Stimulated activated CD8-positive, alpha-beta memory T cell treated with anti-CD3 and anti-CD28 coated beads, Interleukin-7, amount 100 ng/mL, for 4 hours (primary cell): Measurements from ENCODE around the gene HDAC7.

ENCODE experiments used
- DNase-seq, 2 donors: peaks; one replicate each; pipeline ENCODE4 v3.0.0-alpha.2; 2020; ENCODE audit warnings: low read depth in 2 of 2

Gene HDAC7

GRCh38 chr12:47819896-47820630 lies at the start of gene HDAC7:
Gene HDAC7 (minus strand): TSS chr12:47819903. CDS start chr12:47819785, 118 bp downstream.
- peak in 1 of 2 donors; percentile 71 for DNase-seq

- no peak for DNase-seq
These were observed 48.9 kb upstream of the HDAC7 start for GRCh38 chr12:47868552-47869031.

- DNase-seq, result no peak
These were observed 48.3 kb upstream of the HDAC7 start for GRCh38 chr12:47868041-47868440.

- no peak for DNase-seq
These were observed 47.8 kb upstream of the HDAC7 start for GRCh38 chr12:47867495-47867941.

GRCh38 chr12:47864646-47865235 lies 45.0 kb upstream of the HDAC7 start:
- no peak for DNase-seq

- no peak for DNase-seq
These were observed 44.3 kb upstream of the HDAC7 start for GRCh38 chr12:47863985-47864384.

GRCh38 chr12:47863467-47863866 lies 43.8 kb upstream of the HDAC7 start:
- no peak for DNase-seq

GRCh38 chr12:47862881-47863280 lies 43.2 kb upstream of the HDAC7 start:
- no peak for DNase-seq

- DNase-seq, result no peak
These were observed 42.6 kb upstream of the HDAC7 start for GRCh38 chr12:47862167-47862750.

- no peak for DNase-seq
These were observed 41.2 kb upstream of the HDAC7 start for GRCh38 chr12:47860873-47861272.

- no peak for DNase-seq
These were observed 40.7 kb upstream of the HDAC7 start for GRCh38 chr12:47860279-47860841.

- no peak for DNase-seq
These were observed 39.0 kb upstream of the HDAC7 start for GRCh38 chr12:47858511-47859266.

GRCh38 chr12:47856721-47857575 lies 37.2 kb upstream of the HDAC7 start:
- DNase-seq, result no peak

- DNase-seq, result no peak
These were observed 36.4 kb upstream of the HDAC7 start for GRCh38 chr12:47856094-47856493.

- DNase-seq, result no peak
These were observed 35.8 kb upstream of the HDAC7 start for GRCh38 chr12:47855502-47855901.

- no peak for DNase-seq
These were observed 34.8 kb upstream of the HDAC7 start for GRCh38 chr12:47854531-47854930.

GRCh38 chr12:47852096-47852571 lies 32.4 kb upstream of the HDAC7 start:
- no peak for DNase-seq

- DNase-seq, result no peak
These were observed 31.7 kb upstream of the HDAC7 start for GRCh38 chr12:47851303-47851952.

GRCh38 chr12:47850153-47851084 lies 30.7 kb upstream of the HDAC7 start:
- no peak for DNase-seq
